HepG2 (cell line): Measurements from ENCODE around the gene TRNP1. TPM values are rescaled to one million over a fixed set of nuclear protein-coding genes. Genes with fewer than 3 reads are reported as not detected.

Experiments
- ARHGAP35 ChIP-seq: sonication (generic); formaldehyde crosslinking; IDR thresholded peaks from 2 replicates; pipeline ENCODE4 v1.9.0; 2022; ENCODE audit warnings: mild to moderate bottlenecking, inconsistent platforms, moderate library complexity, missing genetic modification reagents, borderline replicate concordance
- CEBPB ChIP-seq: IDR thresholded peaks from 2 replicates; pipeline ENCODE4 v1.6.1; 2011; ENCODE audit warnings: low read depth, low read length, improper control_type of control experiment, borderline replicate concordance
- EHMT2 ChIP-seq: fragments of 200-600 bp; sonication (generic); IDR thresholded peaks from 2 replicates; pipeline ENCODE4 v1.7.0; 2017; ENCODE audit warnings: antibody characterized with exemption, low read depth, low read length, borderline replicate concordance
- GATA4 ChIP-seq: sonication (generic); IDR thresholded peaks from 2 replicates; pipeline ENCODE4 v1.6.1; 2016; ENCODE audit warnings: antibody characterized with exemption, low read depth, borderline replicate concordance
- HOXA9 ChIP-seq: sonication (generic); formaldehyde crosslinking; IDR thresholded peaks from 2 replicates; pipeline ENCODE4 v1.8.1; 2022; ENCODE audit warnings: missing genetic modification reagents, mild to moderate bottlenecking, moderate library complexity, borderline replicate concordance
- HOXD1 ChIP-seq: sonication (generic); formaldehyde crosslinking; IDR thresholded peaks from 2 replicates; pipeline ENCODE4 v1.5.0; 2020; ENCODE audit warnings: missing genetic modification reagents
- NFYB ChIP-seq: sonication (generic); formaldehyde crosslinking; IDR thresholded peaks from 2 replicates; pipeline ENCODE4 v1.4.0; 2020; ENCODE audit warnings: missing genetic modification reagents
- SMAD3 ChIP-seq: sonication (generic); formaldehyde crosslinking; IDR thresholded peaks from 2 replicates; pipeline ENCODE4 v1.4.0; 2020; ENCODE audit warnings: missing genetic modification reagents
- TAF15 ChIP-seq: fragments of 200-400 bp; formaldehyde crosslinking; IDR thresholded peaks from one replicate; pipeline ENCODE4 v1.6.1; 2018; ENCODE audit warnings: mild to moderate bottlenecking, low read depth, low read length; ENCODE audit not compliant: poor library complexity, severe bottlenecking
- ZBTB10 ChIP-seq: sonication (generic); formaldehyde crosslinking; IDR thresholded peaks from 2 replicates; pipeline ENCODE4 v1.4.0; 2020; ENCODE audit warnings: missing genetic modification reagents, borderline replicate concordance
- ZKSCAN5 ChIP-seq: sonication (generic); formaldehyde crosslinking; IDR thresholded peaks from 2 replicates; pipeline ENCODE4 v1.5.1; 2020; ENCODE audit warnings: mild to moderate bottlenecking, missing genetic modification reagents
- ZNF556 ChIP-seq: sonication (generic); formaldehyde crosslinking; IDR thresholded peaks from 2 replicates; pipeline ENCODE4 v1.4.0; 2020; ENCODE audit warnings: mild to moderate bottlenecking, missing genetic modification reagents, borderline replicate concordance
- ZNF576 ChIP-seq: sonication (generic); formaldehyde crosslinking; IDR thresholded peaks from 2 replicates; pipeline ENCODE4 v1.4.0; 2020; ENCODE audit warnings: mild to moderate bottlenecking, missing genetic modification reagents
- ZNF660 ChIP-seq: sonication (generic); formaldehyde crosslinking; IDR thresholded peaks from 2 replicates; pipeline ENCODE4 v1.5.1; 2020; ENCODE audit warnings: mild to moderate bottlenecking, low read depth, missing genetic modification reagents, borderline replicate concordance
- ZNF75D ChIP-seq: sonication (generic); formaldehyde crosslinking; IDR thresholded peaks from 2 replicates; pipeline ENCODE4 v1.8.1; 2023; ENCODE audit warnings: missing genetic modification reagents, mild to moderate bottlenecking, borderline replicate concordance
- polyA plus RNA-seq, 8 experiments: library from polyadenylated mRNA; depleted of rRNA in 3 of 8; stranded (reverse) in 7 of 8; unstranded in 1 of 8; fragments of >200 nt; fragmentation: Illumina TruSeq in 4 of 8; extraction: Trizol in 4 of 8; gene quantifications; 2 replicates each; pipeline versions ENCODE4 v1.2.1 to v1.2.3, GENCODE V29; 2011 to 2016; ENCODE audit warnings: low read depth in 4 of 8, missing spikeins in 1 of 8, mixed read lengths in 1 of 8; ENCODE audit not compliant: insufficient read depth in 1 of 8
- total RNA-seq, 5 experiments: library from RNA; depleted of rRNA; stranded (reverse); fragments of >200 nt; fragmentation: Illumina TruSeq; extraction: Trizol; gene quantifications; 2 replicates each; pipeline ENCODE4 v1.2.3, GENCODE V29; 2016; ENCODE audit warnings: low read depth in 1 of 5
- TF ChIP-seq, protein P1 (sequence below): sonication (generic); formaldehyde crosslinking; IDR thresholded peaks from 2 replicates; pipeline ENCODE4 v1.4.0; 2020; ENCODE audit warnings: missing genetic modification reagents
- TF ChIP-seq, protein P2 (sequence below), 2 experiments: IDR thresholded peaks; 2 replicates each; pipeline ENCODE4 v1.6.1; 2011 to 2012; ENCODE audit warnings: low read length in 2 of 2, borderline replicate concordance in 1 of 2, low read depth in 1 of 2, mild to moderate bottlenecking in 1 of 2, moderate library complexity in 1 of 2
- TF ChIP-seq, protein P3 (sequence below): IDR thresholded peaks from 2 replicates; pipeline ENCODE4 v1.6.1; 2016; ENCODE audit warnings: mild to moderate bottlenecking, missing biosample characterization, missing genetic modification reagents

Gene TRNP1
- total and polyA plus RNA-seq, 2 of the 13 experiments (the other 11 are each of a cell fraction or from before 2014, with no cell fraction given): 42.0 to 158 TPM

DNA sequence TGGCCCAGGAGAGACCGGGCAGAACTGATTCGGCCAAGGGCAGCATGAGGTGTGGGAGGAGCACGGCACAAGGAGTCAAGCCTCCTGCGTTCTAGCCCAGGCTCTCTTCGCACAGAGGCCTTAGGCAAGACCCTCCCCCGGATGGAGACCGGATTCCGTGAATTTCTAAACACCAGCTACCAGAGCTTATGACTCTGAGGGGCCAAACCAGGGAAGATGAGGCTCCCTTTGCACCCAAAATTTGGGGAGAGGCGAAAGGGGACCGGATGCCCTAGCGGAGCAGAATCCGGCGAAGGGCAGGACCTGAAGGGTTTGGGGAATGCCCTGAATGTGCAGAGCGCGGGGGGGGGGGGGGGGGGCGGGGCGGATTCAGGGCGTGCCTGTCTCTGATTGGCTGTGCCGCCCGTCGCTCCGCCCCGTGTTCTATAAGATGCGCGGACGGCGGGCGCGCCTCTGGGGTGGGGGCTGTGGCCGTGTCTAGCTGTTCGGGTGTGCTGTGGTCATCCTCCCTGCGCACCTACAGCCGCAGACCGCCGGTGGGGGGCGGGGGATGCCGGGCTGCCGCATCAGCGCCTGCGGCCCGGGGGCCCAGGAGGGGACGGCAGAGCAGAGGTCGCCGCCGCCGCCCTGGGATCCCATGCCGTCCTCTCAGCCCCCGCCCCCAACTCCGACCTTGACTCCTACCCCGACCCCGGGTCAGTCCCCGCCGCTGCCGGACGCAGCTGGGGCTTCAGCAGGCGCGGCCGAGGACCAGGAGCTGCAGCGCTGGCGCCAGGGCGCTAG, at the start of gene TRNP1 (continued):
- TF ChIP-seq, protein P1, sequence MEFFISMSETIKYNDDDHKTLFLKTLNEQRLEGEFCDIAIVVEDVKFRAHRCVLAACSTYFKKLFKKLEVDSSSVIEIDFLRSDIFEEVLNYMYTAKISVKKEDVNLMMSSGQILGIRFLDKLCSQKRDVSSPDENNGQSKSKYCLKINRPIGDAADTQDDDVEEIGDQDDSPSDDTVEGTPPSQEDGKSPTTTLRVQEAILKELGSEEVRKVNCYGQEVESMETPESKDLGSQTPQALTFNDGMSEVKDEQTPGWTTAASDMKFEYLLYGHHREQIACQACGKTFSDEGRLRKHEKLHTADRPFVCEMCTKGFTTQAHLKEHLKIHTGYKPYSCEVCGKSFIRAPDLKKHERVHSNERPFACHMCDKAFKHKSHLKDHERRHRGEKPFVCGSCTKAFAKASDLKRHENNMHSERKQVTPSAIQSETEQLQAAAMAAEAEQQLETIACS (CRISPR knock-in tag): peak; percentile 62
- peak; percentile 60; the same call in 1 of the 2 replicates for TF ChIP-seq ZNF556 (CRISPR knock-in tag)
- TF ChIP-seq TAF15: peak; percentile 66
- no peak for TF ChIP-seq ZNF576
- no peak for TF ChIP-seq EHMT2
- no peak; the same call in 1 of the 2 replicates for TF ChIP-seq HOXA9
- TF ChIP-seq ZNF660: no peak
- TF ChIP-seq, protein P2, sequence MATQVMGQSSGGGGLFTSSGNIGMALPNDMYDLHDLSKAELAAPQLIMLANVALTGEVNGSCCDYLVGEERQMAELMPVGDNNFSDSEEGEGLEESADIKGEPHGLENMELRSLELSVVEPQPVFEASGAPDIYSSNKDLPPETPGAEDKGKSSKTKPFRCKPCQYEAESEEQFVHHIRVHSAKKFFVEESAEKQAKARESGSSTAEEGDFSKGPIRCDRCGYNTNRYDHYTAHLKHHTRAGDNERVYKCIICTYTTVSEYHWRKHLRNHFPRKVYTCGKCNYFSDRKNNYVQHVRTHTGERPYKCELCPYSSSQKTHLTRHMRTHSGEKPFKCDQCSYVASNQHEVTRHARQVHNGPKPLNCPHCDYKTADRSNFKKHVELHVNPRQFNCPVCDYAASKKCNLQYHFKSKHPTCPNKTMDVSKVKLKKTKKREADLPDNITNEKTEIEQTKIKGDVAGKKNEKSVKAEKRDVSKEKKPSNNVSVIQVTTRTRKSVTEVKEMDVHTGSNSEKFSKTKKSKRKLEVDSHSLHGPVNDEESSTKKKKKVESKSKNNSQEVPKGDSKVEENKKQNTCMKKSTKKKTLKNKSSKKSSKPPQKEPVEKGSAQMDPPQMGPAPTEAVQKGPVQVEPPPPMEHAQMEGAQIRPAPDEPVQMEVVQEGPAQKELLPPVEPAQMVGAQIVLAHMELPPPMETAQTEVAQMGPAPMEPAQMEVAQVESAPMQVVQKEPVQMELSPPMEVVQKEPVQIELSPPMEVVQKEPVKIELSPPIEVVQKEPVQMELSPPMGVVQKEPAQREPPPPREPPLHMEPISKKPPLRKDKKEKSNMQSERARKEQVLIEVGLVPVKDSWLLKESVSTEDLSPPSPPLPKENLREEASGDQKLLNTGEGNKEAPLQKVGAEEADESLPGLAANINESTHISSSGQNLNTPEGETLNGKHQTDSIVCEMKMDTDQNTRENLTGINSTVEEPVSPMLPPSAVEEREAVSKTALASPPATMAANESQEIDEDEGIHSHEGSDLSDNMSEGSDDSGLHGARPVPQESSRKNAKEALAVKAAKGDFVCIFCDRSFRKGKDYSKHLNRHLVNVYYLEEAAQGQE (IDR thresholded peaks at IDR 0.05; ENCODE audit: borderline replicate concordance in 1 of 2, low read depth in 1 of 2, low read length in 2 of 2): peak in 1 of 2 experiments; percentile 65; a peak in 1 of 4 replicates
- no peak for TF ChIP-seq CEBPB
- no peak for TF ChIP-seq ARHGAP35 (CRISPR knock-in tag)
- TF ChIP-seq HOXD1 (CRISPR knock-in tag): peak; percentile 85
- 0 out of 2 replicates have a peak, but pooled peaks have one; percentile 68 for TF ChIP-seq SMAD3
- peak; percentile 84 for TF ChIP-seq ZBTB10 (CRISPR knock-in tag)
- no peak for TF ChIP-seq ZKSCAN5 (CRISPR knock-in tag)
- TF ChIP-seq GATA4: peak; percentile 95
- TF ChIP-seq ZNF75D (CRISPR knock-in tag): no peak
- TF ChIP-seq, protein P3, sequence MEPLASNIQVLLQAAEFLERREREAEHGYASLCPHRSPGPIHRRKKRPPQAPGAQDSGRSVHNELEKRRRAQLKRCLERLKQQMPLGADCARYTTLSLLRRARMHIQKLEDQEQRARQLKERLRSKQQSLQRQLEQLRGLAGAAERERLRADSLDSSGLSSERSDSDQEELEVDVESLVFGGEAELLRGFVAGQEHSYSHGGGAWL (CRISPR knock-in tag): peak; percentile 87
- TF ChIP-seq NFYB: peak; percentile 60; the same call in 1 of the 2 replicates
